Lower leg skin (tissue), 3 donors: Measurements from ENCODE around the gene NECTIN1.

Experiments used
- POLR2A ChIP-seq, 2 donors: fragments of 450-650 bp; IDR thresholded peaks; one replicate each; pipeline ENCODE4 v1.6.1; 2016 to 2017; ENCODE audit warnings: antibody characterized with exemption in 2 of 2, mild to moderate bottlenecking in 1 of 2, moderate library complexity in 1 of 2
- TF ChIP-seq, protein P1 (sequence below), 3 donors: fragments of 450-650 bp; IDR thresholded peaks; one replicate each; pipeline ENCODE4 v1.5.1; 2016; ENCODE audit warnings: antibody characterized with exemption in 3 of 3, mild to moderate bottlenecking in 3 of 3, moderate library complexity in 2 of 3

DNA sequence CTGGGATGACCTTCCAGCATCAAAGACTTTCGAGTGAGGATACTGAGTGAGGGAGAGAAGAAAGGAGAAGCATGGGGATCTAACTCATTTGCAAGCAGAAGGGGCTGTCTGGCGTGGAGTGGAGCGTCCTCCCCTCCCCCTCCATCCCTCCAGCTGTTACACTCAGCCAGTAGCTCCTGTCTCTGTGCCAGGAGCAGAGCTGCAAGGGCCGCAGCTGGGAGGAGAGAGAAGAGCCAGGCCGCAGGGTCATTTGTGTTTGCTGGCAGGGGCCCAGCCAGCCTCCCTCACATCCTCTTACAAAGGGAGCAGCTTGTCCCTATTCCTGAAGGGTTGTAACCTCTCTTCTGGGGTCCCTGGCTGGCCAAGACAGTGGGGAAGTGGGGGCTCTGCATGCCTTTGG is 57.9 kb downstream of the NECTIN1 start:
- TF ChIP-seq, protein P1, sequence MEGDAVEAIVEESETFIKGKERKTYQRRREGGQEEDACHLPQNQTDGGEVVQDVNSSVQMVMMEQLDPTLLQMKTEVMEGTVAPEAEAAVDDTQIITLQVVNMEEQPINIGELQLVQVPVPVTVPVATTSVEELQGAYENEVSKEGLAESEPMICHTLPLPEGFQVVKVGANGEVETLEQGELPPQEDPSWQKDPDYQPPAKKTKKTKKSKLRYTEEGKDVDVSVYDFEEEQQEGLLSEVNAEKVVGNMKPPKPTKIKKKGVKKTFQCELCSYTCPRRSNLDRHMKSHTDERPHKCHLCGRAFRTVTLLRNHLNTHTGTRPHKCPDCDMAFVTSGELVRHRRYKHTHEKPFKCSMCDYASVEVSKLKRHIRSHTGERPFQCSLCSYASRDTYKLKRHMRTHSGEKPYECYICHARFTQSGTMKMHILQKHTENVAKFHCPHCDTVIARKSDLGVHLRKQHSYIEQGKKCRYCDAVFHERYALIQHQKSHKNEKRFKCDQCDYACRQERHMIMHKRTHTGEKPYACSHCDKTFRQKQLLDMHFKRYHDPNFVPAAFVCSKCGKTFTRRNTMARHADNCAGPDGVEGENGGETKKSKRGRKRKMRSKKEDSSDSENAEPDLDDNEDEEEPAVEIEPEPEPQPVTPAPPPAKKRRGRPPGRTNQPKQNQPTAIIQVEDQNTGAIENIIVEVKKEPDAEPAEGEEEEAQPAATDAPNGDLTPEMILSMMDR (IDR thresholded peaks at IDR 0.05): no peak
- TF ChIP-seq POLR2A (IDR thresholded peaks at IDR 0.05): no peak
